NCI-H1048 (cell line): ENCODE measurements around the gene PPDPF.
"Not testable (repeated sequence)": the region's sequence is repeated elsewhere in the genome, so short reads cannot be mapped to it uniquely, and the experiment has no call there.

Source experiments
- DNase-seq: peaks from one replicate; lab custom pipeline; 2025; lab: John Stamatoyannopoulos, UW

The PPDPF gene

DNA sequence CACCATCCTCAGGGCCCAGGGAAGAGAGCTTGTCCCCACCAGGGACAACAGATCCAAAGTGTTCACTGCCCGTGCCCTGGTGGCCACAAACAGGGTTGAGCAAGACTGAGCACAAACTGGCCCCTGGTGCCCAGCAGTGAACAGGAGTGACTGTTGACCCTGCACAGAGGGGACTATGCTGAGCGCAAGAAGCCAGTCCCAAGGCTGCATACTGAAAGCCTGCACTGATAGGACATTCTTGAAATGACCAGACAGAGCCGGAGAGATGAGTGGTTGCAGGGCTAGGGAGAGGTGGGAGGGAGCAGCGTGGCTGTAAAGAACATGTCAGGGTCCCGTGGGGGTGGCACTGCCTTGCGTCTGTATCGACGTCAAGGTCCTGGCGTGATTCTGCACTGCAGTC lies 30.5 kb downstream of the PPDPF start:
- DNase-seq = no peak

DNA sequence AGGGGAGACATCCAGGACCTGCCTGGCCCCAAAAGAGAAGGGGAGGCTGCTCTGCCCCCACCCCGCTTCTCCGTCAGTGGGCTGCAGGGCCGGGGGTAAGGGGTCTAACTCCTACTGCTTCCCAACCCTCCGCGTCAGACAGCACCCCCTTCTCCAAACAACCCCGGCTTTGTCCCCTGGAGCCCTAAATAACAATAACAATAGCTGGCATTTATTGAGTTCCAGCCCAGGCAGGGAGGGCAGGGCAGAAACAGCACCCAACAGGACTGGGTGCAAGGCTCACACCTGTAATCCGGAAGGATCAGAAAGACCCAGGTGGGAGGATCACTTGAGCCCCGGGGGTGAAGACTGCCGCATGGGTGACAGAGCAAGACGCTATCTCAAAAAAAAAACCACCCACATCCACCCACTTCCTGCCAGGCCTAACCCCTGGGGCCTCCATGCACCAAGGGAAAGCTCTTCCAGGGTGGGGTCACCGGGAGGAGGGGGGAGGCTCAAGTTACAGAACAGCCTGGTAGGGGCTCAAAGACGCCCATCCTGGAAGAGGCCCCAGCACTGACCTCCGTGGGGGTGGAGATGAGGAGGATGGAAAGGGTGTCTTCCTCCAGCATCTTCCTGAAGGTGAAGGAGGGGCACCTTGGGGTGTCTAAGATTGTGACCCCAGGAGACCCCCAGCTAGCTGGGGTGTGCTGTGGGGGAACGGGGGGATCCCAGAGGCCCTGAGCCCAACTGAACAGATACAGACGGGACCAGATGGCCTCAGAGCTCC lies 32.1 kb downstream of the PPDPF start:
- no peak for DNase-seq

DNA sequence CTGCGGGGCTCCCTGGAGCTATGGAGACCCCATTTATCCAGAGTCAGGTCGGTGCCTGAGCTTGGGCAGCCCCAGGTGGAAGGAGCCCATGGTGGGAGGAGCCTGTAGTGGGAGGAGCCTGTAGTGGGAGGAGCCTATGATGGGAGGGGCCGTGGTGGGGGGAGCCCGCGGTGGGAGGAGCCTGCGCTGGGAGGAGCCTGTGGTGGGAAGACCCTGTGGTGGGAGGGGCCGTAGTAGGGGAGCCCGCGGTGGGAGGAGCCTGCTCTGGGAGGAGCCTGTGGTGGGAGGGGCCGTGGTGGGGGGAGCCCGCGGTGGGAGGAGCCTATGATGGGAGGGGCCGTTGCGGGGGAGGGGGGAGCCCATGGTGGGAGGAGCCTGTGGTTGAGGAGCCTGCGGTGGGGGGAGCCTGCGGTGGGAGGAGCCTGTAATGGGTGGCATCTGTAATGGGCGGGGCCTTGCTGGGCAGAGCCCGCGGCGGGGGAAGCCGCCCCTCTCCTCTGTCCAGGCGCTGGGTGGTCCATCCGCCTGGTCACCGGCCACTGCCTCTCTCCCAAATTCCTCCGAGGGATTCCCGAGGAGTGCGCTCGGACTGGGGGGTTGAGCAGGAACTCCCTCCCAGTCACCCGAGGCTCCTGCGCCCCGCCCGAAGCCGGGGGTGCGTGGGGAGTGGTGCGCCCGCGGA lies 32.8 kb downstream of the PPDPF start:
- DNase-seq = peak; percentile 70

DNA sequence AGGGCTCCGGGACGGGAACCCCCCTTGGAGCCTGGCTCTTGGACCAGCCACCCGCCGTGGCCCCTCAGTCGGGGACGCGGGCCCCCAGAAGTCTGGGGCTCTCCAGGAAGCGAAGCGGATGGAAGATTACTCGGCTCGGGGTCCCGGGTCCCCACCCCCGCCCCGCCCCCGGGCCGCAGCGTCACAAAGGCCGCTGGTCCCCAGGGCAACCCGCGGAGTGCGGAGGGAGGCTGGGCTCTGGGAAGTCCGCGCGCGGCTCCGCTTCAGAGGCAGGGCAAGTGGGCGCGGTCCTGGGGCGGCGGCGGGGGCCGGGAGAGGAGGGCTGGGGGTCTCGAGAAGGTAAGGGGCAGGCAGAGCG lies 33.3 kb downstream of the PPDPF start, which contains the start of gene FNDC11:
TSS of gene FNDC11 (plus strand) at position 227 of the 358 bp plus-strand sequence. CDS start 1,505 bp downstream, outside the sequence.
- DNase-seq = no peak

DNA sequence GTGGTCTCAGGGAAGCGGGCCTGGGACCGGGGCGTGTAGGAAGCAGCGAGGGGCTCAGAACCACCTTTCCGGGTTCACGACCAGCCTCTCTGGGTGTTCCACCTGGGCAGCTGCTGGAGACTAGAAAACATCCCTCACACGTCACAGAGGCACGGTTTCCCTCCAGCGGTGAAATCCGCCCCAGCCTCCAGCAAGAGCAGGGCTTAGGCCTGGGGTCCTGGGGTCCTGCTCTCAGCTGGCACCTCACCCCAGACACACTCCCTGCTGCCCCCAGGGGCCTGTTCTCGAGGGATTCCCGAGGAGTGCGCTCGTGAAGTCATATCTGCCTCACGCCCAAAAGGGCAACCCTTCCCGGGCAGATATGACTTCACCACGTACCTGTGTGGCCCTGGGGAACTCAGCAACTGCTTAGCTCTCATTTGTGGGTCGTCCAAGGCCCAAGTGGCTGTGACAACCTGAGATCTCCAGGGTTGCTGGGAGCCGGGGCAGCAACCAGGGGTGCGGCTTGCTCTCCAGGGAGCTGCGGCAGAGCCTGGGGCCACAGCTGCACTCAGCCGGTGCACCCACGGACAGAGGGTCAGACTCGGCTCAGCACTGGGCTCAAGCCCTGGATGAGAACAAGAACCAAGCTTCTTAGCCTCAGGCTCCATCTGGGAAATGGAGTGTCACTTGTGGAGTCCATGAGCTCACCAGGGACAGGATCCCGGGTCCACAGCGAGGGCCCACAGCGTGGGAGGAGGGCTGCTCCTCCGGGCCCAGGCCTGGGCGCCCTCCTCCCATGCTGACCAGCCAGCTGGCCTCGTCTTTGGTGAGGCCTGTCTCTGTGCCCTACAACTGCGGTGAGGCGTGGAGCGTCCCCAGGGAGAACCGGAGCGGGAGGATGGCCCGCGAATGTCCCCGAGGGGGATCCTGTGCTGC lies 34.1 kb downstream of the PPDPF start:
- DNase-seq = no peak

DNA sequence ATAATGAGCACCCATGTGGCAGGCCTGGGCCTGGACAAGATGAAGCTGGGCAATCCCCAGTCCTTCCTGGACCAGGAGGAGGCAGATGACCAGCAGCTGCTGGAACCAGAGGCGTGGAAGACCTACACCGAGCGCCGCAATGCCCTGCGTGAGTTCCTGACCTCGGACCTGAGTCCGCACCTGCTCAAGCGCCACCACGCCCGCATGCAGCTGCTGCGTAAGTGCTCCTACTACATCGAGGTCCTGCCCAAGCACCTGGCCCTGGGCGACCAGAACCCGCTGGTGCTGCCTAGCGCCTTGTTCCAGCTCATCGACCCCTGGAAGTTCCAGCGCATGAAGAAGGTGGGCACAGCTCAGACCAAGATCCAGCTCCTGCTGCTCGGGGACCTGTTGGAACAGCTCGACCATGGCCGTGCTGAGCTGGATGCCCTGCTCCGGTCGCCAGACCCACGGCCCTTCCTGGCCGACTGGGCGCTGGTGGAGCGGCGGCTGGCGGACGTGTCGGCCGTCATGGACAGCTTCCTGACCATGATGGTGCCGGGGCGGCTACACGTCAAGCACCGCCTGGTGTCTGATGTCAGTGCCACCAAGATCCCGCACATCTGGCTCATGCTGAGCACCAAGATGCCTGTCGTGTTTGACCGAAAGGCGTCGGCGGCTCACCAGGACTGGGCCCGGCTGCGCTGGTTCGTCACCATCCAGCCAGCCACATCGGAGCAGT lies 35.3 kb downstream of the PPDPF start:
- no peak for DNase-seq

DNA sequence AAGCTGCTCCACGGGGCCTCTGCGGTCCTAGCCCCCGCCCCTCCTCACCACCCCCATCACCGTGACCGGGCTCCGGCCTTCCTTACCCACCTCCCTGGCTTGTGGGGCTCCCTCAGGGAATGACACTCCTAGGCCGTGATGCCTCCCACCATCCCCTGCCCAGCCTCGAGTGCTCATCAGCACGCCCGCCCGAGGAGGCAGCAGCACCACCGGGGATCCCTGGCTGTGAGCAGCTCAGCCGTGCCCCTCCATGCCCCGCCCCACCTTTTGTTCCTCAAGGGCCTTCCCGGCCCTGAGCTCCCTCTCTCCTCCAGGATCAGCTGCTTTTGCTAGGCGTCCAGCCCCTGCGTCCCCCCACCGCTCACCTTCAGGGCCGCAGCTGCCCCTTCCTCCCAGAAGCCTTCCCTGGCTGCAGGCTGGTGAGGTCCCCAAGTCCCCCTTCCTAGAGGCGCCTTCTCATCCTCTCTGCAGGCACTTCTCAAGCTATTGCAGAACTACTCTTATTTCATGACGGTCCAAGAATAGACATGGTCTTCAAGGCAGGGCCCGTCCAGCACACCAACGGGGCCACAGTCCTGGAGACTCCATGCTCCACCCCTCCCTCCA lies 36.4 kb downstream of the PPDPF start:
- DNase-seq = no peak

DNA sequence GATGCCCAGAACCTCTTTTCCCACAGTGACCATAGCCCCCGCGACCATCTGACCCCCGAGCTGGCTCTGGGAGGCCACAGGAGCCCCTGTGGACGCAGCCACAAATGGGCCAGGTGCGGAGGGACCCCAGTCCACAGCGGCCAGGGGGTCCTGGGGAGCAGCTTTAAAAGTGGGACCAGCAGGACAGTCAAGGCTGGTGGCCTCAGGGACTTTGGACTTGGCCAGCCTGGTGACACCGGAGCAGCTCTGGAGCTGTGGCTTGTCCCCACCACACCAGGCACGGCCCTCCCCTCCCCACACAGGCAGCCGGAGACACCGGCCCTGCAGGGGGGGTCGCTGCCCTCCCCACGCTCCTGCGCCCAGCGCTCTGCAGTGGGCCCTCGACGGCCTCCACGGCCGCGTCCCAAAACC lies 36.9 kb downstream of the PPDPF start:
- DNase-seq = no peak

DNA sequence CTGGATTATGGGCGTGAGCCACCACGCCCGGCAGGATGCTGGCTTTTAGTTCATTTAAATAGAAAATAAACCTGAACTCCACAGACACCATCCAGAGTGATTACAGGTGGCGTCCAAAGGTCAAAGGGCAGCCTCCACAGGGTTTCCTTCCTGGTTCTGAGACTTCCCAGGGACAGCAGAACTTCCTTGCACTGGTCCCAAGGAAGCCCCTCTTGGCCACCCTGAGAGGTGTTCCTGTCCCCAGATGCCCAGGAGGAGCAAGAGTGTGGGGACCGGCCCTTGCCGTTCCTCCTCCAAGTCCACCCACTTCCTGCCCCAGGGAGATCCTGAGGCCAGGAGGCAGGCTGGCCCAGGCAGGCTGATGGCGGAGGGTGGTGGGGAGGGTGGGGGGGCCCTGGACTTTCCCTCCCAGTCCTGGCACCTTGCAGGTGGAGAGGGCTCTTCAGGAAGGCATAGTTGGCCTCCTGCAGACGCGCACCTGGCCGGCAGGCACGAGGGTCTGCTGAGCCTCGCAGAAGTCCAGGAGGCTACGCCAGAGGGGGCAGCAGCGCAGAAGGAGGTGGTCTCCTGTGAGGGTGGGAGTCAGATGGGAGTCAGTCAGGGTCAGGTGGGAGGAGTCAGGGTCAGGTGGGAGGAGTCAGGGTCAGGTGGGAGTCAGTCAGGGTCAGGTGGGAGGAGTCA lies 38.4 kb downstream of the PPDPF start:
- DNase-seq = no peak

DNA sequence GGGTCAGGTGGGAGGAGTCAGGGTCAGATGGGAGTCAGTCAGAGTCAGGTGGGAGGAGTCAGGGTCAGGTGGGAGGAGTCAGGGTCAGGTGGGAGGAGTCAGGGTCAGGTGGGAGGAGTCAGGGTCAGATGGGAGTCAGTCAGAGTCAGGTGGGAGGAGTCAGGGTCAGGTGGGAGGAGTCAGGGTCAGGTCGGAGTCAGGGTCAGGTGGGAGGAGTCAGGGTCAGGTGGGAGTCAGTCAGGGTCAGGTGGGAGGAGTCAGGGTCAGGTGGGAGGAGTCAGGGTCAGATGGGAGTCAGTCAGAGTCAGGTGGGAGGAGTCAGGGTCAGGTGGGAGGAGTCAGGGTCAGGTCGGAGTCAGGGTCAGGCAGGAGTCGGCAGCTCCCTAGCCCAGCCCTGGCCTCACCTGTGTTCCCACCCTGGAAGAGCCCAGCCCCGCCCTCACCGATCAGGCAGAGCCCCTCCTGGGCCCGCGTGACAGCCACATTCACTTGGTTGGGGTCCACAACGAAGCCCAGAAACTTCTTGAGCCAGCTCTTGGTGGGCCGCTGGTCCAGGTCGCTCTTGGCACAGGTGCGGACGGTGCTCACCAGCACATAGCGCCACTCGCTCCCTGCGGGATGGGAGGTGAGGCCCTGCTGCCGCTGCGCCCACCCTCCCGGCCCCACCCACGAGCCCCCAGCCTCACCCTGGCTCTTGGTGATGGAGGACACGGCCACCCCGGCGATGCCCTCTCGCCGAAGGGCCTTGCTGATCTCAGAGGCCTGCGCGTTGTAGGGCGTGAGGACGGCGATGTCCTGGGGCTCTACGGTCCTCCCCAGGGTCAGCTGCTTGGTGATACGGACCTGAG lies 39.1 kb downstream of the PPDPF start:
- DNase-seq = not testable (repeated sequence)

DNA sequence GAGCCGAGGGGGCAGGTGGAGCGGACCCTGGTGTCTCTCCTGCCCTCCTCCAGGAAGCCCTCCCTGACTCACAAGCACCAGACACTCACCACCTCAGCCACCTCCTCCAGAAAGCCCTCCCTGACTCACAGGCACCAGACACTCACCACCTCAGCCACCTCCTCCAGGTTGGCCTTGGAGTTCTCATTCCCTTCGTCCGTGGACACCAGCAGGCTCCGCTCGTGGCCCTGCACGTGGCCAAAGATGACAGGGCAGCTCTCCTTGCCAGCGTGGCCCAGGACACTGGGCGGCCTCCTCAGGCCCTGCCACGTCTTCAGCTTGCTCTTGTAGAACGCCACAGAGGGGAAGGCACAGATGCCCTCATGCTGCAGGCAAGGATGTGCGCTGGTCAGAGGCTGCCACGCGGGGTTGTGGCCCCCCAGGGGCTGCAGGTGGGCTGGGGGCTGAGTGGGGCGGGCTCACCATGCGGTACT lies 39.8 kb downstream of the PPDPF start:
- no peak for DNase-seq

DNA sequence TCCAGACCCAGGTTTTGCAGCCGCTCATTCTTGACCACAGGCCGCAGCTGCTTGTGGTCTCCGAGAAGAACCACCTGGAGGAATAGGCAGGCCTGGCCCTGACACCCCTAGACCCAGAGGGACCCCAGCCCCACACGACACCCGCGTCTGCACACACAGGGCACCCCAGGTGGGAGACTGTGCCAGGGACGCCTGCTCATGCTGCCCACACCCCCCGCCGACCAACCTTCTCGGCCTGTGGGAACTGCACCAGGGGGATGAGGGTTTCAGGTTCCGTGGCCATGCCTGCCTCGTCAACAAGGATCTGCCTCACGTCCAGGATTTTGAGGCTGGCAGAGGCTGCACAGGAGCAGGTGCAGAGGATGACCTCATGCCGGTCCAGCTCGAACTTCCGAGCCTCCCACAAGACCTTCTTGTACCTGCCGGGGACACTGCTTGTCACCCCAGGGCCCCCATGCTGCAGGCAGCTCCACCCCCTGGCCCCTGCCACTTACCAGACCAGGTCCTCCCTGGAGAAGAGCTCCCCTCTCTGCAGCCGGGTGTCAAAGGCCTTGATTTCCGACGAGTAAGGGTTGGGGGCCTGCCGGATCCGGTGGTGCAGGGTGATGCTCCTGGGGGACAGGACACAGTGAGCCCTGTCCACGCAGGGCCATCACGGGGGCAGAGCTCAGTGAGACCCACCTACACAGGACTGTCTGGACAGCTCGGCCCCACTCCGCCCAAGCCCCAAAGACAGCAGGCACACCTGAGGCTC lies 40.5 kb downstream of the PPDPF start:
- DNase-seq = no peak

DNA sequence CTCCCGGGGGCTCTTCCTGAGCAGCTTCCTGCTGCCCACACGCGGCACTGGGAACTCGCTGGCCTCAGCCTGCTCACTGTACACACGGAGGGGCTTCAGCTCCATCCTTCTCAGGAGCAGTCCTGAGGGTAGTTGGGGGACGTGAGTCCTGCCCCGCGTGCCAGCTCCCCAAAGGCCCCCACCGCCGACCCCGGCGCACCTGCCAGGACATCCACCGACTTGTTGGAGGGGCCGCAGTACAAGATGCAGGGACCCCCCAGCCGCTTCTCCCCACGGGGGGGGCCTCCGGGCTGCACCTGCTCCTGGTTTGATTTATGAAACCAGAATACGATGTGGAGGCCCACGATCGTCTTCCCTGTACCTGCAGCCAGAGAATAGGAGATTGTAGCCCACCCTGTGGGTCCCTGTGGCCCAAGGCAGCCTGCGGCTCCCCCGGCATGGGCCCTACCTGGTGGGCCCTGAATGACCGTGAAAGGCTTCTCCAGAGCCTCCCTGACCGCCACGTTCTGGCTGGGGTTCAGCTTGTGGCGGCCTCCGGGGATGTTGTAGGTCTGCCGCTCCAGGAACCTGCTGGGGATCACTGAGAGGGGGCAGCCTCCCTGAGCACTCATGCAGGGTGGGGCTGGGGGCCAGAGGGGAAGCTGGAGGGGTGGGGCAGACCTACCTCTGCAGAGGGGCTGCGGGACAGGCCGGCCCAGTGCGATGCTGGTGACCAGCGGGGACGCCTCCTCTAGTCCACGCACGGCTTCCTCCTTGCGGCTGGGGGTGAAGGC lies 41.2 kb downstream of the PPDPF start:
- no peak for DNase-seq

DNA sequence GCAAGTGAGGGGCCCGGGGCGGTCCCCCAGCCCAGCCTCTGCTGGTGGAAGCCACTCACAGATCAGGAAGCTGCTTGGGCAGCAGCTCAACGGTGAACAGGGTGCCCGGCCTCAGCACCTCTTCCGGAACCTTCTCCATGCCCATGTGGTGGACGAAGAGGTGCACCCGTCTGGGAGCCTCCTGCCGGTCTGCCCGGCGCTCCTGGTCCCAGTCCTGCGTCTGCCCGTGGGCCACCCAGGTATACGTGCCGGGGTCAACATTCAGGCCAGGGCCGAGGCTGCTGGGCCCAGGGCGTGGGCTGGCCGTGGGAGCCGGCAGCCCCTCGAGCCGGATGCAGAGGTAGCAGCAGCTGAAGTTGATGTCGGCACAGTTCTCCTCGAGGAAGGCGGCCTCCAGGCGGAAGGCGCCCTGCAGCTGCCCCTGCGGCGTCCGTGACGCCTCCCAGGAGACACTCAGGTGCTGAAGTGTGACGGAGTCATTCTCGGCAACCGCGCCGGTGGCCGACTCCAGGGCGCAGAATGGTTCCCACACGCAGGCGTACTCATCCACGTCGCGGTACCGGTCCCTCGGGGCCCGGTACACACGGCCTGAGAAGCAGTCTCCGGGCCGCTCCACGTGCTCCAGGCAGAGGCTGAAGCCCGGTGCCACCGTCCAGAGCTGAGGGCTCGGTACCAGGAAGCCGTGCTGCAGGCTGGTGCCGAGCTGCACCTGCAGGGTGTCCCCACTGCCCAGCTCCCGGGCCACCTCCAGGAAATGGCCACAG lies 42.1 kb downstream of the PPDPF start:
- DNase-seq = no peak

DNA sequence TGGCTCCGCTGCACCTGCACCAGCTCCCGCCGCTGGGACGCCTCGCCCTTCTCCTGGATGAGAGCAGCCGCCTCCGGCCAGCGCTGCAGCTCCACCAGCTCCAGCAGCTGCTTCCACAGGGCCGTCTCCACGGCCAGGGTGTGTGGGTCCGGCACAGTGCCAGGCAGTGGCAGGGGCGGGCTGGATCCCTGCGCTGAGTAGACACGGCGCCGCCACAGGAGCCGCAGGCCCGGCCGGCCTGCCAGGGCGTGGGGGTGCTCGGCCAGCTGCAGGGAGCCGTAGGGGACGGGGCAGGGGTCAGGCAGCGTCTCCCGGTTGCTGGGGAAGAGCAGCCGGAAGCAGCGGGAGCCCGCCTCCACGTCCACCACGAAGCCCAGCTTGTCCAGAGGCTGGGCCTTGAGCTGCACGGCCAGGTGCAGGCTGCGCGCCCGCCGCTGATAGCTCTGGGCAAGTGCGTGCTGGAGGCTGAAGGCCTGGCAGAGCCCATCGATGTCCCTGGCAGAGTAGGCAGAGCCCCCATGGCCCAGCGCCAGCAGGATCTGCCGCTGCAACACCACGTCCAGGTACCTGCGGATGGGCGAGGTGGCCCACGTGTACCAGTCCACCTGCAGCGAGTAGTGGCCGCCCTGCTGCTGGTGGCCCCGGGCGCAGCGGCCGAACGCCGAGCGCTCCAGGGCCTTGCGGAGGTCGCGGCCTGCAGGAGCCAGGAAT lies 42.8 kb downstream of the PPDPF start:
- no peak for DNase-seq

DNA sequence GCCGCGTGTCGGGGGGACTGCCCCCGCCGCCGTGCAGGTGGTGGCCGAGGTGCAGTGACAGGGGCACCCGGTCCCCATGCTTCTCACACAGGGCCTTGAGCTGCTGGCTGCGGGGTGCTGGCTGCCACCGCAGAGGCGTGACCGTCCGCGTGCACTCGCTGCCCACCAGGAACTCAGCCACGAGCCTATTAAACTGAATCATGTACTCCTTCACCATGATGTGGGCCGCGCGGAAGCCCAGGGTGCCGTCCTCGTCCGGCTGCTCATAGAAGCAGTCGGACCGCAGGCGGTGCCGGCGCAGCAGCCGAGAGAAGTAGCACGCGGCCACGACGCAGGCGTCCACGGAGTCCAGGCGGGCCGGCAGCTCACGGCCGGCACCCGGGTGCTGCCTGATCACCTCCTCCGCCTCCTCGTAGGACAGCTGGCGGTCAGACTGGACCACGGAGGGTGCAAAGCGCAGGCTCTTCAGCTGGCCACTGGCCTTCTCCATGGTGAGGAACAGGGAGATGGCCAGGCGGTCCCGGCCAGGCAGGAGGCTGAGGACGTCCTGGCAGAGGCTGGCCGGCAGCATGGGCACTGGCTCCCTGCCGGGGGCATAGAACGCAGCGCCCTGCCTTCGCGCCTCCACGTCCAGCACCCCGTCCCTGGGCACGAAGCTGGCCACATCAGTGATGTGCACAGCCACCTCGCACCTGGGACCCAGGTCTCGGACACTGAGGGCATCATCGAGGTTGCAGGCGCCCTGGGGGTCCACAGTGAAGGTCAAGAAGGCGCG lies 43.7 kb downstream of the PPDPF start:
- no peak for DNase-seq
